Fibroblast of skin of right quadriceps (primary cell): ENCODE data around the gene PXYLP1.
"Not testable (repeated sequence)": the region's sequence is repeated elsewhere in the genome, so short reads cannot be mapped to it uniquely, and the experiment has no call there.

ENCODE experiments used
- DNase-seq: peaks from one replicate; pipeline ENCODE4 v3.0.0-alpha.2; 2013

Gene PXYLP1

DNA sequence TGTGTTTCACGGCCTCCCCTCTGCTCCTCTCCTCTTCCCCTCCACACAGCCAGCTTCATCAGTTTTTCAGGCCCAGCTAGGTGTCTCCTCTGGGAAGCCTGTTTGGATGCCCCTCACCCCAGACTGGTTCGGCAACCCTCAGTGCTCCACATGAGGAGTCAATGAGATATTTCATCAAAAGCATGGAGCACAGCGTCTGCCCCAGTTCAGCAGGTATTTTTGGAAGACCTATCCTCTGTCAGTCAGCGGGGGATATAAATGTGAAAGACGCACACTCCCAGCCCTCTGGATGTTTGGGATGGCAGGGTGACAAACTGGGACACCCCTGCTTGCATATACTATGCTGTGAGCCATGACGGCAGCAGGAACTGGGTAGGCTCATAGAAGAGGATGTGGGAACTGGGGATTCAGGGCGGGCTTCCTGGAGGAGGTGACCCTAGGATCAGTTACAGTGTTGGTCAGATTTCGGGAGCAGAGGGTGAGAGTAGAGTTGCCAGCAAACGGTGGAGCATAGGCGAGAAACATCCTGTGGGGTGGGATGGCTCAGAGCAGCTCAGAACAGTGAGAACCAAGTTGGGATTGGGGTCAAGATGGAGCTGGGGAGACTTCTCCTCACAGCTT is 42.9 kb downstream of the PXYLP1 start:
- DNase-seq, result no peak

DNA sequence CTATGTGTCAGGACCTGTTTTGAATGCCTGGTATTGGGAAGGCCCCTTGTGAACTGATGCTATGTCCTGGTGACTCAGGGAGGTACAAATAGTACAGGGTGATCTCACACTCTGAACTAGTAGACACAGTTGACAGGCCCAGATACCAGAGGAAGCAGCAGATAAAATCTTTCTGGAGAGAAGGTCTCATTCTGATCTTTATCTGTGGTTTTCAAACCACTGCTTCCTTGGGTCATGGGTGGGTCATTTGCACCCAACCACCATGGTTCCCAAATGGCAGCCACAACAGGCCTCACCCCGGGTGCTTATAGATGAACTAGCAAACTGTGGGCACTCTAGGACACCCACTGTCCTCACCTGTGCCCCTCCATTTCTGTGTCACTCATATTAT is 43.4 kb downstream of the PXYLP1 start:
- peak; percentile 68 for DNase-seq

GRCh38 chr3:141275511-141275910 is 43.9 kb downstream of the PXYLP1 start:
- no peak for DNase-seq

DNA sequence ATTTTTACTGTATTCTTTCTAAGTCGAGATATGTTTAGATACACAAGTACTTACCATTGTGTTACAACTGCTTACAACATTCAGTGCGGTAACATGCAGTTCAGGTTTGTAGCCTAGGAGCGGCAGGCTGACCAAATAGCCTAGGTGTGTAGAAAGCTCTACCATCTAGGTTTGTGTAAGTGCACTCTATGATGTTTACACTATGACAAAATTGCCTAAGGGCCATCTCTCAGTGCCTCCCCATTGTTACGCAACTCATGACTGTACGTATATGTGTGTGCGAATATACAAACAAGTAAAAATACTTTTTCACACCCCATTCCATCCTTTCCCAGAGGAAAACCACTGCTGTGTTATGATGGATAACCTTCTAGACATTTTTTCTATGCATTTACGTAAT is 44.3 kb downstream of the PXYLP1 start:
- peak; percentile 48 for DNase-seq

DNA sequence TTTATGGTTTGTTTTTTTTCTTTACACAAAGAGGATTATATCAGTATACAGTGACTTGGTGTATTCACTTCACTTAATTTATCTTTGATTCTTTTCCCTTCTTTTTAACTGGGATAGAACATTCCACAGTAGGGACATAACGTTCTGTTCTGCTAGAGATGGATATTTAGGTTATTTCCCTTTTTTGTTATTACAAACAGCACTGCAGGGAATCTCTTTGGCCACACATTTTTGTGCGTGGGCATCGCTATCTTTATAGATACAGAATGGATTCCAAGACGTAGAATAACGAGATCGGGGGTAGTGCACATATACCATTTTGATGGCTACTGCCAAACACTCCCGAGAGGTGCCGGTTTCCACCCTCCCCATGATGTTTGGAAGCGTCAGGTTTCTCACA is 44.8 kb downstream of the PXYLP1 start:
- no peak for DNase-seq

- DNase-seq, result no peak
Measured at GRCh38 chr3:141277451-141277850, 45.8 kb downstream of the PXYLP1 start.

GRCh38 chr3:141278196-141279076 is 46.8 kb downstream of the PXYLP1 start:
- peak; percentile 41 for DNase-seq

DNA sequence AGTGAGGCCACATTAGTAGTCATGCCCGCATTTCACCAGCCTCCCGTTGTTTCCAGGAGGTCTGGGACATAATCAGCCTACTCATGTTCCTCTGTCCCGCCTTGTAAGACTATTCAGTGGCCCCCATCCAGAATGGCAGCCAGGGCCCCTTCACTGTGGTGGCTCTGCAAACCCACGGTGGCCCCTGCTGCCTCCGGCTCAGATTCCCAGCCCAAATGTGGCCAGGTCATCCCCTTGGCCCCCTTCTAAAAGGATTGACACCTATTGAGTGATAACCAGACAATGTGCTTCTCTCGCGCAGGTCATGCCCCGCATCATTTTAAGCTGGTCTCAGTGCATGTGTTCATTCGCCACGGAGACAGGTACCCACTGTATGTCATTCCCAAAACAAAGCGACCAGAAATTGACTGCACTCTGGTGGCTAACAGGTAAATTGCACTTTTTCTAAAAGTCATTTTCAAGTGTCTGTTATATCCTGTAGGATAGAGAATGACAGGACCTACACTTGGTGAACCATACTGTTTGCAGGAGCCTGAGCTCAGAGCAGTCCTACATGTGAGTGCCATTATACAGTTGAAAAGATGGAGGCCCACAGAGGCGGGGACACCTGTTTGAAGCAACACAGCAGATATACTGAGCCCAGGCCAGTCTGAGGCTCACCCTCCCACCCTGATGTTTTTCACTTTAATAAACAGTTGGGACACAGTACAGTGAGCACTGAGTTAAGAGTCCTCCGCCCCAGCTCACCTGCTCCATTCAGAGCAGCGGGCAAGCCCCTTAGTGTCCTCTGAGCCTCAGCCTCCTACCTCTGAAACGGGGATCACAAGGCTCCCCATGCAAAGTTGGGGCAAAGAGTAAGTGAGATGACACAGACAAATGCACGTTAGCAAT is 47.7 kb downstream of the PXYLP1 start:
- no peak for DNase-seq

DNA sequence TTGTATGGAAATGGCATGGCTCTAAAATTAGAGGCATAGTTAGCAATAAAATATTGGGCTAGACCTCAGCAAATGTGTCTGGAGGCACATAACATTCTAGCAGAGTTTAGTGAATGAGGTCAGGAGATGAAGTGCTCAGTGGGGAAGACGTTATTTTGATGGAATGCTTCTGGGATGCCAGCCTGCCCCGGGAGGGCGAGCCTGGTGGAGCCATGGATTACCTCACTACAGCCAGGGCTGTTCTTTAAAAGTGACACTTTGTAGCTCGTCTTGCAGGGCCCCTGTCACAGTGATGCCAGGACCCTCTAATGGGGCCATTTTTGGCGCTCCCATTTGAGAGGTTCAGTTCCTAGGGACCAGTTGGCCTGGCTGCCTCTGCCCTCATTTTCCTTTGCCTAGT is 48.5 kb downstream of the PXYLP1 start:
- peak; percentile 61 for DNase-seq

DNA sequence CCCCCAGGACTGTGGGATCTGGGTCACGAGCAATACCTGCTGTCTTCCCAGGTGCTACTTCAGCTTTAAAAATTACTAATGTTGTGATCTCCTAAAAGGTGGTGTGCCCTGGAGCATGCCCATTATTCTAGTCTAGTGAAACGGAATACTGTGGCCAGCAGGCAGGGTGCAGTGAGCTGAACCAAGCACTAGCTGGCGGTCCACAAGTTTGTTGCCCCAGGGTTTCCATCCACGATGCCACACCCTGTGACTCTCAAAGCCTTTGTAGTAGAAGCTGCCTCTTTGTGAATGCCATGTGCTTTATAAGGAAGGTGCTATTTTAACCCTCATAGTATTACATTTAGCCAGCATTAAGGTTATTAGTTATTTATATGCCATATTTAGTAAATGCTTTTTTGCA is 49.1 kb downstream of the PXYLP1 start:
- DNase-seq, result no peak

DNA sequence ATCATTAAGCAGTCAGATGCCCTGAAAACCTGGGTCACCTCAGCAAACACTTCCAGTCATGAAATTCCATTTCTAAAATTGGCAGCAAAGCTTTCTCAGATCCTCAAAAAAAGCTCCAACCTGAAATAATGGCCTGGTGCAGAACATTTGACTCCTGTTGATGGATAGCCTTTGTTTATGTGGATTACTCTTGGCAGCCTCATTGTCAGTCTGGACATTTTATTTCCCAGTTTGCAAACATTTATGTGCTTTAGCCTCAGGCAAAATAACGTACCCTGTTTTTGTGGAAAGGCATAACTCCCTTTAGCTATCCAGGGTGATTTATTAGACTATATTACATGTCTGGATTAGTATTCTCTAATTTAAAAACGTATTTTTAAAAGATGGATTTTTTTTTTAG is 53.9 kb downstream of the PXYLP1 start:
- DNase-seq, result no peak

GRCh38 chr3:141286856-141287255 is 55.2 kb downstream of the PXYLP1 start:
- no peak for DNase-seq

DNA sequence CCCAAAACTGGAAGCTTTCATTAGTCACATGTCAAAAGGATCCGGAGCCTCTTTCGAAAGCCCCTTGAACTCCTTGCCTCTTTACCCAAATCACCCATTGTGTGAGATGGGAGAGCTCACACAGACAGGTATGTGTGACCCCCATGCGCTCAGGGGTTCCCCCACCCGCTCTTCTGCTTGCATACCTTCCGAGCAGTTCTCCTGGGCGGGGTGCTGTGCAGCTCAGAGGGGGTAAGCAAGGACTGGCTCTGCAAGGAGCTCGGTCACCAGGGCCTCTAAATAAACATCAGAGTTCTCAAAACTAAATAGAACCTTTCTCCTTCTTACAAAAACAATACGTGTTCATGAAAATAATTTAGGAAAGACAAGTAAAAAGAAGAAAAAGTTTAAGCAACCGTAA is 55.7 kb downstream of the PXYLP1 start:
- no peak for DNase-seq

DNA sequence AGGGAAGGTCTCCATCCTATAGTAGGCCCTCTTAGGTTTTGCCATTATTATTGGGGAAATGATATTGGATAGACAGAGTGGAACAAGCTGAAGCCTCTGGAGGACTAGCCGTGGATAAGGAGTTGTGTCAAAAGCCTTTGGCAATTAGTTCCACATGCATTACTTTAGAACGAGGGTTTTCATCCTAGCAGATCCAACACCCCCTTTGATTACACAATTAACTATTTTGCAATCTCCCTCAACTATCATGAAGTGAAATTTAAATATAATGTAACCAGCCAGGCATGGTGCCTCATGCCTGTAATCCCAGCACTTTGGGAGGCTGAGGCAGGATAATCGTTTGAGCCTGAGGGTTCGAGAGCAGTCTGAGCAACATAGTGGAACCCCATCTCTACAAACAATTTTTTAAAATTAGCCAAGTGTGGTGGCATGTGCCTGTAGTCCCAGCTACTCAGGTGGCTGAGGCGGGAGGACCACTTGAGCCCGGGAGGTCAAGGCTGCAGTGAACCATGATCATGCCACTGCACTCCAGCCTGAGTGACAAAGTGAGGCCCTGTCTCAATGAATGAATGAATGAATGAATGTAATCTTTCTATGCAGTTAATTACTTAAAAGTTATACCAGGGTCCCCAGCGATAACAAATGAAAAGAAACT is 56.8 kb downstream of the PXYLP1 start:
- no peak for DNase-seq

- no peak for DNase-seq
Measured at GRCh38 chr3:141289228-141289772, 57.7 kb downstream of the PXYLP1 start.

DNA sequence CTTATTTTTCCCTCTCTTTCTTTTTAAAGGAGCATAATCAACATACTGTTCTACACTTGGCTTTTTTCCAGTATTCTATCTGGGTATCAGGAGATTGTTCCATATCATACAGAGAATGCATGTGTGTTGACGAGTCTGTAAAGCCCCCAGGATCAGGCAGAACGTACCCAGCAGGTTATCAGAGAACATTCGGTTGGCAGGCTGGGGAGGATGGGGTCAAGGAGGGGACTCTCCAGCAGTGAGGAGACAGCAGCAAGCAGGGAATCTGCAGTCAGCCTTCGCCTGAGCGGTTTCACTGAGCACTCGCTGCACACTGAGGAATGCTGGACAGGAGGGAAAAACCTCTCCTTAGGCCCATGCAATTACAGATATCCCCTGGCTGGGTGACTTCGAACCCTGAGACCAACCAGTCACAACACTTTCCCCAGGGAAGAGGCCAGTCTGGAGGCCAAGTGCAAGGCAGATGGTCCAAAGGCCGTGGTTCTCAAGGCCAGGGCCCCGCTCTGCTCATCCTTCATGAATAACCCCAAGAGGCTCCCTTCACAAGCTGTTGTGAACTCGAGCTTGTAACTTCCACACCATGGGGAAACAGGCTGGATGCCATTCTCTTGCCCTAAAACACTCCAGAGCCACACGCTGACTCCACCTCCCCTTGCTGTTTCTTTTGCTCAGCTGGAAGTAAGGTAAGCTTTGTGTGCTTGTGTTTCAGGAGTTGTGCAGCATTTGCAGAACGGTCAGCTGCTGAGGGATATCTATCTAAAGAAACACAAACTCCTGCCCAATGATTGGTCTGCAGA is 60.1 kb downstream of the PXYLP1 start:
- no peak for DNase-seq

DNA sequence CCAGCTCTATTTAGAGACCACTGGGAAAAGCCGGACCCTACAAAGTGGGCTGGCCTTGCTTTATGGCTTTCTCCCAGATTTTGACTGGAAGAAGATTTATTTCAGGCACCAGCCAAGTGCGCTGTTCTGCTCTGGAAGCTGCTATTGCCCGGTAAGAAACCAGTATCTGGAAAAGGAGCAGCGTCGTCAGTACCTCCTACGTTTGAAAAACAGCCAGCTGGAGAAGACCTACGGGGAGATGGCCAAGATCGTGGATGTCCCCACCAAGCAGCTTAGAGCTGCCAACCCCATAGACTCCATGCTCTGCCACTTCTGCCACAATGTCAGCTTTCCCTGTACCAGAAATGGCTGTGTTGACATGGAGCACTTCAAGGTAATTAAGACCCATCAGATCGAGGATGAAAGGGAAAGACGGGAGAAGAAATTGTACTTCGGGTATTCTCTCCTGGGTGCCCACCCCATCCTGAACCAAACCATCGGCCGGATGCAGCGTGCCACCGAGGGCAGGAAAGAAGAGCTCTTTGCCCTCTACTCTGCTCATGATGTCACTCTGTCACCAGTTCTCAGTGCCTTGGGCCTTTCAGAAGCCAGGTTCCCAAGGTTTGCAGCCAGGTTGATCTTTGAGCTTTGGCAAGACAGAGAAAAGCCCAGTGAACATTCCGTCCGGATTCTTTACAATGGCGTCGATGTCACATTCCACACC is 60.9 kb downstream of the PXYLP1 start:
- DNase-seq, result no peak

- DNase-seq, result no peak
Measured at GRCh38 chr3:141294301-141294700, 62.7 kb downstream of the PXYLP1 start.

DNA sequence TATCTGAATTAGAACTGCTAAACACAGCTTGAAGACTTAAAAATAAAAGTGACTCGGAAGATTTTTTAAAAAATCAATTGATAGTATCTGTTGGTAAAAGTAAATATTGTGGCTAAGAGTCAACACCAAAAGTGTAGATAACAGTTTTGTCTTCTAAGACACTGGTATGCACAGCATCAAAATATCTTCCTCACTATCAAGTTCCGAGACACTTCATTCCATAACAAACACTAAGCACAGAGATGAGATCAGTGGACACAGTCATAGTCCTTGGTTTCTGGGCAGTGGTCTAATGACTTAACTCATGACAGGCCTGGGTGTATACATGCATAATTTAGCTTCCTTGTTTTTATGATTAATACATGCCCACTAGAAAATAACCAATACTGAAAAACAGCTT is 63.2 kb downstream of the PXYLP1 start:
- DNase-seq, result peak; percentile 63

- DNase-seq, result not testable (repeated sequence)
Measured at GRCh38 chr3:141300426-141300825, 68.8 kb downstream of the PXYLP1 start.
